ENCODE data around the gene INO80B.
A peak's percentile ranks its signal among the peaks of the same experiment; 100 is the strongest.
"Not testable (repeated sequence)": the region's sequence is repeated elsewhere in the genome, so short reads cannot be mapped to it uniquely, and the experiment has no call there.

The INO80B gene

GRCh38 chr2:74454654-74455511 lies at the start of gene INO80B:
Gene INO80B (plus strand): TSS chr2:74455087. CDS start chr2:74455117, 30 bp downstream.
- DNase-seq: peak; percentile 98

GRCh38 chr2:74406035-74406434 lies 48.9 kb upstream of the INO80B start:
- DNase-seq: no peak

- no peak for DNase-seq
Observed at GRCh38 chr2:74407682-74408081, 47.2 kb upstream of the INO80B start.

GRCh38 chr2:74413001-74413698 lies 41.7 kb upstream of the INO80B start:
- no peak for DNase-seq

- DNase-seq: no peak
Observed at GRCh38 chr2:74414441-74414840, 40.4 kb upstream of the INO80B start.

- peak; percentile 32 for DNase-seq
Observed at GRCh38 chr2:74414881-74415761, 39.8 kb upstream of the INO80B start.

- DNase-seq: no peak
Observed at GRCh38 chr2:74415762-74416395, 39.0 kb upstream of the INO80B start.

GRCh38 chr2:74416778-74417177 lies 38.1 kb upstream of the INO80B start:
- no peak for DNase-seq

GRCh38 chr2:74417197-74417596 lies 37.7 kb upstream of the INO80B start:
- DNase-seq: no peak

GRCh38 chr2:74417763-74418162 lies 37.1 kb upstream of the INO80B start:
- no peak for DNase-seq

- no peak for DNase-seq
Observed at GRCh38 chr2:74418312-74418711, 36.6 kb upstream of the INO80B start.

- no peak for DNase-seq
Observed at GRCh38 chr2:74419345-74419744, 35.5 kb upstream of the INO80B start.

GRCh38 chr2:74420006-74420405 lies 34.9 kb upstream of the INO80B start:
- no peak for DNase-seq

- DNase-seq: not testable (repeated sequence)
Observed at GRCh38 chr2:74420443-74421103, 34.3 kb upstream of the INO80B start.

GRCh38 chr2:74421221-74421870 lies 33.5 kb upstream of the INO80B start, which contains the start of the genes C2orf81 and WDR54:
Gene C2orf81 (minus strand): TSS chr2:74421619. CDS start chr2:74421560, 59 bp downstream.
Gene WDR54 (plus strand): TSS chr2:74421730. CDS start chr2:74422154, 424 bp downstream.
- peak; percentile 90 for DNase-seq

- no peak for DNase-seq
Observed at GRCh38 chr2:74423231-74424095, 31.4 kb upstream of the INO80B start.

- DNase-seq: no peak
Observed at GRCh38 chr2:74424139-74424992, 30.5 kb upstream of the INO80B start.

- DNase-seq: no peak
Observed at GRCh38 chr2:74424995-74425406, 29.9 kb upstream of the INO80B start.

- DNase-seq: no peak
Observed at GRCh38 chr2:74425523-74425922, 29.4 kb upstream of the INO80B start.
